ENCODE results near the gene BFSP2. TPM values are rescaled to one million over a fixed set of nuclear protein-coding genes. Genes with fewer than 3 reads are reported as not detected.
A peak's percentile ranks its signal among the peaks of the same experiment; 100 is the strongest.

The BFSP2 gene
- polyA plus RNA-seq, 4 donors = 0.69 TPM; not detected in 3

- no peak for DNase-seq (ENCODE audit: low read depth in 4 of 4, low spot score in 3 of 4)
Observed at GRCh38 chr3:133383175-133383574, 16.7 kb upstream of the BFSP2 start.

- DNase-seq (ENCODE audit: low read depth in 4 of 4, low spot score in 3 of 4) = no peak
Observed at GRCh38 chr3:133383741-133384140, 16.1 kb upstream of the BFSP2 start.

- DNase-seq (ENCODE audit: low read depth in 4 of 4, low spot score in 3 of 4) = peak; percentile 36 to 50 (median 42)
Observed at GRCh38 chr3:133384331-133385027, 15.4 kb upstream of the BFSP2 start.

- no peak for DNase-seq (ENCODE audit: low read depth in 4 of 4, low spot score in 3 of 4)
Observed at GRCh38 chr3:133386876-133387275, 13.0 kb upstream of the BFSP2 start.

DNA sequence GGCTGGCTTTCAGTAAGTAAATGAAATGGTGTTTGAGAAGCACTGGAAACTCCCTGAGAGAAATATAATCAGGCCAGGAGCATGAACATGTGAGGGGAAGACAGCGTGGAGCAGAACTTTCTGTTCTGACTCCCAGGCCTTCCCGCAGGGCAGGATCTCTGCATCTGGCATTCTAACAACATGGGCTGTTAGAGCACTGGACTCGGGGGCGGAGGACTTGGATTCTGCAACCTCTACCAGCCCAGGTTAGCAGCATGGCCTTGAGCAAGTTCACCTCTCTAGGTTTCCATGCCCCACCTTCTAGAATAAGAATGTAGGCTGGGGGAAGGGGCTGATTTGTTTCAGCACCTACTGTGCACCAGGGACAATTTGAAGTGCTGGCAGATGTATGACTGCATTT is 12.5 kb upstream of the BFSP2 start:
- DNase-seq (ENCODE audit: low read depth in 4 of 4, low spot score in 3 of 4) = no peak

DNA sequence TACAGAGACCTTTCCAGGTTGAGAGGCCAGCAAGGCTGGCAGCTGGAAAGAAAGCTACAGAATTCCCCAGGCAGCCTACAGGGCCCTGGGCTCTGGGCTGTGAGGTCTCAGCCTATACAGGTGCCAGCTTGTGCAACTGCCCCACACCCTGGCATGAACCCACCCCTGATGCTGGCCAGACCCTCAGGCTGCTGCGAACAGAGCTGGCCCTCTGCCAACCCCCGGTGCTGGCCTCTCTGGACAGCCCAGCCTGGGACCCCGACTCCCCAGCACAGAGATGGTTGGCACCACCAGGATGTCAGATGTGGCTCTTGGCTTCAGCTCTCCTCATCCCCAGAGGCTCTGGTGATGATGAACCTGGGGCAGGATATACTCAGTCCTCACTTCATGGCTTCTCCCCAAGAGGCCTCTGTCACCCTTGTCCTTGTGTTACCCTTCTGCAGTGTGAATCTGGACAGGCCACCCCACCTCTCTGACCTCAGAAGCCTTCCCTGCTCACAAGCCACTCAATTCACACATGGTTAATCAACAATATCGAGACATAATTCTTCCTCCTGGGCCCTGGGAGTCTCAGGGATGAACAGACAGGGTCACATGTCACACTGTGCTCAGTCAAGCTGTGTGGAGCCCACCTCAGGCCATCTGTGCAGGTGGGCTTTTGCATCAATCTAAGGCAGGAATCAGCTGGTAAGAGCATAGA is 11.0 kb upstream of the BFSP2 start:
- DNase-seq (ENCODE audit: low read depth in 4 of 4, low spot score in 3 of 4) = no peak

- no peak for DNase-seq (ENCODE audit: low read depth in 4 of 4, low spot score in 3 of 4)
Observed at GRCh38 chr3:133390715-133391114, 9.1 kb upstream of the BFSP2 start.

- no peak for DNase-seq (ENCODE audit: low read depth in 4 of 4, low spot score in 3 of 4)
Observed at GRCh38 chr3:133393204-133393603, 6.7 kb upstream of the BFSP2 start.

GRCh38 chr3:133393691-133394474 is 6.0 kb upstream of the BFSP2 start:
- no peak for DNase-seq (ENCODE audit: low read depth in 4 of 4, low spot score in 3 of 4)

DNA sequence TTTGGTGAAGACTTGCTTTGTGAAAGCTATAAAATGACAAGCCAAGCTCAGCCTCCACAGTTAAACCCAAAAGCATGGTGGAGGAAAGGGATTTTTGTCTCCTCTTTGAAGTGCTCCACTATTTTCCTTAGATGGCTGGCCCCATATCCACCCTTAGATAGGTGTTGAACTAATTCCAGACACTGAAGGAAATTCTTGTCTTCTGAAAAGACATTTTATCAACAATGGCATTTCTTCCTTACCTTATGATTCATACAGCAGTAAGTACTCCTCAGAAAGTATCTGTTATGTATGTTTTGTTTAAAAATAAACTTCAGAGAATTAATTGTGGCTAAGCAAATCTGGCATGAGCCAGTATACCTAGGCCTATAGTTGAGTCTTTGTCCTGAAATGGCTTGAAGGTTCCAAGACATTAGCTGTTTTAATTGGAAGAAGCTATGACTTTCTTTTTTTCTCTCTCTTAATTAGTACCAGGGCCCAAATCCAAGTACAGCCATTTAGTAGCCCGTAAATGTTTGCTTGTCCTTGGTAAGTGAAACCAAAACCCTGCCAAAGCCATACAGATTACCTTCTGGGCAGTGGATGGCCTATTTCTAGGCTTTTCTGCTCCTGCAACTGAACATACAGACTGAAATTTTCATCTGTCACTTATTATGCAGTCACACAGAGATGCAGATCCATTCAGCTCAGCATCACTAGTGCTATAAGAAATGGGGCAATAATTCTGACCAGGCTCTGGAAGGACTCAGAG is 5.1 kb upstream of the BFSP2 start:
- DNase-seq (ENCODE audit: low read depth in 4 of 4, low spot score in 3 of 4) = no peak

- no peak for DNase-seq (ENCODE audit: low read depth in 4 of 4, low spot score in 3 of 4)
Observed at GRCh38 chr3:133396906-133397305, 3.0 kb upstream of the BFSP2 start.

DNA sequence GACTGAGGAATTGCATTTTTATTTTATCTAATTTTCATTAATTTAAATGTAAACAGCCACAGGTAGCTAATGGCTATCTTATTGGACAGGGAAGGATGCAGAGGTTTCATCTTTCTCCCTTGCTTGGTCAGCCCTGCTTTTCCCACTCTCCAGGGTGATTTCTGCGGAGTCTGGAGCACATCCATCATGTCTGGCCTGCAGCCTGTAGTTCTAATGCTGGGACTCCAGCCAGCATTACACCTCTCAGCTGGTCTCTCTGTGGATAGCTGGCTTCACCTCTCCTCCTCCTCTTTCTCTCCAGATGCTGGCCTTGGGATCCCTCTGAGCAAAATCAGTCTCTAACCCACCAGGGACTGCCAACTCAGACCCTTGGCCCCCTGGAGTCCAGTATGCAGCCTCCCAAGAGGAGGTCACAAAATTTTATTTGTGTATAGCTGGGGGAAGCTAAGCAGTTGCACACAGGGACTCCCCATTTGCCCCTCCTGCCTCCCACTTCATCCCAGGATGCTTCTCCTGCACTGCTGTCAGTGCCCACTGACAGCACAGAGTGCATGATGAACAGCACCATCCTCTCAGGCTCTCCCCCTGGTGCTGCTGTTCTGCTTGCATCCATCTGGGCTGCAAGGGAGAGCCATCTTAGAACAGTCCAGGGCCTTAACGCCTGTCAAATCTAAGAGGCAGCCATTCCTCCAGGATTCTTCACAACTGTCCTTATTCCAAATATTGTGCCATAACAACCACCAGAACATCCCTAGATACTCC is 1.7 kb downstream of the BFSP2 start:
- DNase-seq (ENCODE audit: low read depth in 4 of 4, low spot score in 3 of 4) = no peak

GRCh38 chr3:133404920-133405319 is 5.1 kb downstream of the BFSP2 start:
- no peak for DNase-seq (ENCODE audit: low read depth in 4 of 4, low spot score in 3 of 4)

DNA sequence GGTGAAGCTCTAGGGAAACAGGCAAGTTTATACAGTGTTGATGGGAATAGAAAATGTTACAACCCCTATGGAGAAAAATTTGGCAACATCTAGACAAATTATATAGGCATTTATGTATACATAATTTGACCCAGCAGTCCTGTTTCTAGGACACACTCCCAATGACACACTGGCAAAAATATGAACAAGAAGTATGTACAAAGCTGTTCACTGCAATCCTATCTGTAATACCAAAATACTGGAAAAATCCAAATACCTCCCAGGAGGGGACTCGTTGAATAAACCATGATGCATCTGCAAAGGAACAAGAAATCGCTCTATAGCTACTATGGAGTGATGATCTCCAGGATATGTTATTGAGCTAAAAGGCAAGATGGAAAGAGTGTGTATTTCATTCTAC is 8.5 kb downstream of the BFSP2 start:
- no peak for DNase-seq (ENCODE audit: low read depth in 4 of 4, low spot score in 3 of 4)

GRCh38 chr3:133408961-133409360 is 9.1 kb downstream of the BFSP2 start:
- no peak for DNase-seq (ENCODE audit: low read depth in 4 of 4, low spot score in 3 of 4)

DNA sequence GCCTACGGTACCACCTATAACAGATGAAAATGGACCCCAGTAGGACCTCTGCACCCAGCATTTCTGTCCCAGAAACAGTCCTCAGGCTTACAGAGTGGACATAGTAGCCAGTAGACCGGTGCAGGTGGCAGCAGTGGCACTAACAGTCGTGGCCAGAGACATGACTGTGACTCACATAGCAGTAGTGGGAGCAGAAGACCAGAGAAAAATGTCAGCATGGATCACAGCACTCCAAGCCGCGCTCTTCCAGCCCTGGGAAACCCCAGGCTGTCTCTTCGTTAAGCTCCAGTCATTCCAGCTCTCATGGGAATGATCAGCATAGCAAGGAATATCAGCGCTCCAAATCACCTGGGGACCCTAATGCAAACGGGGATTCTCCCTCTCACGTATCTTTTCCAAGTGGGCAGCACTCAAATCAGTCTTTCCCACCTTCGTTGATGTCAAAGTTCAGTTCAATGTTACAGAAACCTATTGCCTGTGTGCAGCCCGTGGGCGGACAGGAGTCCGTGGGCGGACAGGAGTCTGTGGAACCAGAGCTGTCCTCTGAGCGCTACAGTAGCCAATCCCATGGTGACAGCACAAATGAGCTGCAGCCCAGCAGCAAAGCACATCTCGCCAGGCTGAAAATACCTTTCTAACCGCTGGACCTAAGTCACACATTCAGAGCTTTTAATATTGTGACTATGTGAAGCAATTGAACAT is 10.5 kb downstream of the BFSP2 start:
- no peak for DNase-seq (ENCODE audit: low read depth in 4 of 4, low spot score in 3 of 4)

GRCh38 chr3:133412183-133413132 is 12.6 kb downstream of the BFSP2 start:
- no peak for DNase-seq (ENCODE audit: low read depth in 4 of 4, low spot score in 3 of 4)
